Measurements from ENCODE around the gene AURKA. TPM values are rescaled to one million over a fixed set of nuclear protein-coding genes. Genes with fewer than 3 reads are reported as not detected.

The AURKA gene
- total and polyA plus RNA-seq, 2 experiments from 2014 or later = 75.8 to 82.0 TPM

DNA sequence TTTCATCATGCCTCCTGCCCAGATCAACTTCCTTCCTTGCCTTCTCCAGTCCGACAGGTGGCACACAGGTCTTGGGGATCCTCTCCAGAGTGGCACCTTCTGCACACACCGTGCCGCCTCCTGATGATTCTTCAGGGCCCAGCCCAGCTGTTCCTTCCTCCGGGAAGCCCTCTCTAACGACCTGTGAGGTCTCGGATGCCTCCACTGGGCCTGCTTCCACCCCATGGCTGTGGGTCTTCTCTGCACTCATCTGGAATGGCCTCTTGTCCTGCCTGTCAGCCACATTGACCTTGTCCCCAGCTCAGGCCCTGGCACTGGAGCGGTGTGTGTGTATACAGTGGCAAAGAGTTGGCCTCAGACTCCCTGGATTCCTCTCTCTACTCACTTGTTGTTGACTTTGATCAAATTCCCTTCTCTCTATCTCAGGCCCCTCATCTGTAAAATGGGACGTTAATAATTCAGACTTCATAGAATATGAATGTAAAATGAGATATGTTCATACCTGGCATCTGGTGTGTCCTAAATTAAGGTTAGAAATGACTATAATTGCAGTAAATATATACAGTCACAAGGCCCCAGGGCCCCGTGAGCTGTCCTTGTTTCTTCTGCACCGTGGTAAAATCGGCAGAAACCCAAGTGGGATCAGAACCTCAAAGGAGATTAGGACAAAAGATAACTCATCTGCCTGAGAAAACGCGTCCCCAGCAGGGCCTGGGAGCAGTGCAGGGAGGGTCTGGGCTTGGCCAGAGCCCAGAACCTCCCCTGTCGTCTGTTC, 31.7 kb downstream of the AURKA start:
- Histone ChIP-seq H3K4me2 (peak overlapping the region; percentile 94), H3K27me3 (ENCODE audit: insufficient read depth) (no peaks in the 10 kb centered on the region), H3K27ac (ENCODE audit: low read depth) (no peak overlapping the region), H3K79me2 (replicated peaks; ENCODE audit: insufficient read depth) (no peaks in the 10 kb centered on the region), H3K4me1 (ENCODE audit: insufficient read depth) (peaks cover 14% of the 10 kb centered on the region), H3K9me2 (ENCODE audit: insufficient read depth) (no peaks in the 10 kb centered on the region), H3F3A (replicated peaks; ENCODE audit: low read depth) (no peaks in the 10 kb centered on the region), H2AFZ (peak overlapping the region; percentile 91), H3K4me3 (peak overlapping the region; percentile 82), H4K20me1 (replicated peaks; ENCODE audit: insufficient read depth) (no peaks in the 10 kb centered on the region), H3K36me3 (ENCODE audit: insufficient read depth) (no peaks in the 10 kb centered on the region)
- Mint-ChIP-seq H3K9me3 (no peaks in the 10 kb centered on the region; the same call in 2 of the 3 replicates), H3K4me3 (peak overlapping the region; percentile 79), H3K27me3 (ENCODE audit: insufficient read depth, low read depth, poor library complexity) (peaks cover 14% of the 10 kb centered on the region), H3K36me3 (ENCODE audit: low read depth) (no peaks in the 10 kb centered on the region; the same call in 2 of the 3 replicates), H3K4me1 (peaks cover 11% of the 10 kb centered on the region), H3K27ac (no peak overlapping the region)
- DNase-seq (ENCODE audit: low spot score) (no peak), ATAC-seq (no peak; the same call in 2 of the 3 replicates)
- TF ChIP-seq CREB1 (CRISPR knock-in tag; IDR thresholded peaks at IDR 0.05; ENCODE audit: low read depth) = no peak
- no peak for TF ChIP-seq EZH2phosphoT487 (IDR thresholded peaks at IDR 0.05; ENCODE audit: unreplicated experiment)
- TF ChIP-seq ZNF114 (CRISPR knock-in tag; IDR thresholded peaks at IDR 0.05) = no peak

DNA sequence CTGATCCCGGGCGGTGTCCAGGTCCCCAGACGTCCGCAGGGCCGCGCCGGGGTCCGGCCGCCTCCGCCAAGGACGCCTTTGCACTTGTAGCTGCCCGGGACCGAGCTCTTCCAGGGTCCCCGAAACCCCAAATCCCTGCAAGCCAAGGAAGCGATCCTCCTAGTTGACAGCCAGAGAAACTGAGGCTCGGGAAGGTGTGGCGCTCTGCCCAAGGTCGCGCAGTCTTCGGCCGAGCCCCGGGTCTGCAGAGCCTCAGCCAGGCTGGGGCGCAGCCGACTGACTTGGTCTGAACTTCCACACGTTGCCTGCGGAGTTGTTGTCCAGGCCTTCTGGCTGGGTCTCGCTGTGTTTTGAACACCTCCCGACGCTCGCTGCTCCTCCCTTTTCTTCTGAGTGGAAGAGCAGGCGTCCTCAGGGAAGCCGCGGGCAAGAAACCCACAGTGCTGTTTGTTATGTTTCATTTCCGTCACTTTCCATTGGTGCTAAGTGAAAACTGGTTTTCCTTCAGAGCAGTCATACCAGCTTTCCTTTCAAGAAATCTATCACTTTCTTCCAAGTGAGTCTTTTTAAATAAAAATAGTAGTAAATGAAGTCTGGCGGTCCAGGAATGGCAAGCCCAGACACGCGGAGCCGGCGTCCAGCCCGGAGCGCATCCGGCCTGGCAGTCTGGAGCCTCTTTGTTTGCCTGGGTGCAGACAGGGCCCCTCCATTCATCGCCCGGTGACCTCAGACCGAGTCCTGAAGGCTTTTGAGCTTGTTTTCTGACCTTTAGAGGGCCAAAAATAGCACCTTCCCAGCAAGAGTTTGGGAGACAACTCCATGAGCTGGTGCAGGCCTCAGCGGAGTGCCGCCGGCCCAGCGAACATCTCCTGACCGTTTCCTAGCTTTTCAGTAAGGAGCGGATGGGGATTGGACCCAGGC, 32.5 kb downstream of the AURKA start:
- Histone ChIP-seq H3K27ac (ENCODE audit: low read depth) (no peak overlapping the region), H3K4me3 (peak overlapping the region; percentile 82), H3K4me1 (ENCODE audit: insufficient read depth) (peaks cover 14% of the 10 kb centered on the region), H2AFZ (peak overlapping the region; percentile 91), H4K20me1 (replicated peaks; ENCODE audit: insufficient read depth) (no peaks in the 10 kb centered on the region), H3K4me2 (peak overlapping the region; percentile 94), H3K79me2 (replicated peaks; ENCODE audit: insufficient read depth) (no peaks in the 10 kb centered on the region), H3K9me2 (ENCODE audit: insufficient read depth) (no peaks in the 10 kb centered on the region), H3K36me3 (ENCODE audit: insufficient read depth) (no peaks in the 10 kb centered on the region), H3F3A (replicated peaks; ENCODE audit: low read depth) (no peaks in the 10 kb centered on the region), H3K27me3 (ENCODE audit: insufficient read depth) (no peaks in the 10 kb centered on the region)
- H3K27ac Mint-ChIP-seq = no peak overlapping the region
- peaks cover 11% of the 10 kb centered on the region for H3K4me1 Mint-ChIP-seq
- H3K4me3 Mint-ChIP-seq = peak overlapping the region; percentile 79
- H3K36me3 Mint-ChIP-seq (ENCODE audit: low read depth) = no peaks in the 10 kb centered on the region; the same call in 2 of the 3 replicates
- peak; percentile 54 for DNase-seq (ENCODE audit: low spot score)
- no peak for TF ChIP-seq ZNF331 (CRISPR knock-in tag; IDR thresholded peaks at IDR 0.05; ENCODE audit: low read depth)
- TF ChIP-seq ZNF114 (CRISPR knock-in tag; IDR thresholded peaks at IDR 0.05) = no peak
- TF ChIP-seq, protein P1, sequence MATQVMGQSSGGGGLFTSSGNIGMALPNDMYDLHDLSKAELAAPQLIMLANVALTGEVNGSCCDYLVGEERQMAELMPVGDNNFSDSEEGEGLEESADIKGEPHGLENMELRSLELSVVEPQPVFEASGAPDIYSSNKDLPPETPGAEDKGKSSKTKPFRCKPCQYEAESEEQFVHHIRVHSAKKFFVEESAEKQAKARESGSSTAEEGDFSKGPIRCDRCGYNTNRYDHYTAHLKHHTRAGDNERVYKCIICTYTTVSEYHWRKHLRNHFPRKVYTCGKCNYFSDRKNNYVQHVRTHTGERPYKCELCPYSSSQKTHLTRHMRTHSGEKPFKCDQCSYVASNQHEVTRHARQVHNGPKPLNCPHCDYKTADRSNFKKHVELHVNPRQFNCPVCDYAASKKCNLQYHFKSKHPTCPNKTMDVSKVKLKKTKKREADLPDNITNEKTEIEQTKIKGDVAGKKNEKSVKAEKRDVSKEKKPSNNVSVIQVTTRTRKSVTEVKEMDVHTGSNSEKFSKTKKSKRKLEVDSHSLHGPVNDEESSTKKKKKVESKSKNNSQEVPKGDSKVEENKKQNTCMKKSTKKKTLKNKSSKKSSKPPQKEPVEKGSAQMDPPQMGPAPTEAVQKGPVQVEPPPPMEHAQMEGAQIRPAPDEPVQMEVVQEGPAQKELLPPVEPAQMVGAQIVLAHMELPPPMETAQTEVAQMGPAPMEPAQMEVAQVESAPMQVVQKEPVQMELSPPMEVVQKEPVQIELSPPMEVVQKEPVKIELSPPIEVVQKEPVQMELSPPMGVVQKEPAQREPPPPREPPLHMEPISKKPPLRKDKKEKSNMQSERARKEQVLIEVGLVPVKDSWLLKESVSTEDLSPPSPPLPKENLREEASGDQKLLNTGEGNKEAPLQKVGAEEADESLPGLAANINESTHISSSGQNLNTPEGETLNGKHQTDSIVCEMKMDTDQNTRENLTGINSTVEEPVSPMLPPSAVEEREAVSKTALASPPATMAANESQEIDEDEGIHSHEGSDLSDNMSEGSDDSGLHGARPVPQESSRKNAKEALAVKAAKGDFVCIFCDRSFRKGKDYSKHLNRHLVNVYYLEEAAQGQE (IDR thresholded peaks at IDR 0.05; ENCODE audit: unreplicated experiment) = no peak
- TF ChIP-seq, protein P2, sequence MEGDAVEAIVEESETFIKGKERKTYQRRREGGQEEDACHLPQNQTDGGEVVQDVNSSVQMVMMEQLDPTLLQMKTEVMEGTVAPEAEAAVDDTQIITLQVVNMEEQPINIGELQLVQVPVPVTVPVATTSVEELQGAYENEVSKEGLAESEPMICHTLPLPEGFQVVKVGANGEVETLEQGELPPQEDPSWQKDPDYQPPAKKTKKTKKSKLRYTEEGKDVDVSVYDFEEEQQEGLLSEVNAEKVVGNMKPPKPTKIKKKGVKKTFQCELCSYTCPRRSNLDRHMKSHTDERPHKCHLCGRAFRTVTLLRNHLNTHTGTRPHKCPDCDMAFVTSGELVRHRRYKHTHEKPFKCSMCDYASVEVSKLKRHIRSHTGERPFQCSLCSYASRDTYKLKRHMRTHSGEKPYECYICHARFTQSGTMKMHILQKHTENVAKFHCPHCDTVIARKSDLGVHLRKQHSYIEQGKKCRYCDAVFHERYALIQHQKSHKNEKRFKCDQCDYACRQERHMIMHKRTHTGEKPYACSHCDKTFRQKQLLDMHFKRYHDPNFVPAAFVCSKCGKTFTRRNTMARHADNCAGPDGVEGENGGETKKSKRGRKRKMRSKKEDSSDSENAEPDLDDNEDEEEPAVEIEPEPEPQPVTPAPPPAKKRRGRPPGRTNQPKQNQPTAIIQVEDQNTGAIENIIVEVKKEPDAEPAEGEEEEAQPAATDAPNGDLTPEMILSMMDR (conservative IDR thresholded peaks at IDR 0.05; ENCODE audit: low read depth in 2 of 2) = no peak
- TF ChIP-seq JUNB (IDR thresholded peaks at IDR 0.05; ENCODE audit: unreplicated experiment) = no peak
- no peak for TF ChIP-seq CREB1 (CRISPR knock-in tag; IDR thresholded peaks at IDR 0.05; ENCODE audit: low read depth)
- no peak for TF ChIP-seq EZH2phosphoT487 (IDR thresholded peaks at IDR 0.05; ENCODE audit: unreplicated experiment)
- no peak for TF ChIP-seq POLR2AphosphoS5 (IDR thresholded peaks at IDR 0.05; ENCODE audit: low read depth)
- H3K9me3 Mint-ChIP-seq = no peaks in the 10 kb centered on the region; the same call in 2 of the 3 replicates
- H3K27me3 Mint-ChIP-seq (ENCODE audit: insufficient read depth, low read depth, poor library complexity) = peaks cover 14% of the 10 kb centered on the region
- ATAC-seq = peak; percentile 49
